CD14-positive monocyte (primary cell): ENCODE measurements around the gene BACE2. TPM values are rescaled to one million over a fixed set of nuclear protein-coding genes. Genes with fewer than 3 reads are reported as not detected.

Source experiments
- DNase-seq, 3 donors: peaks; one replicate each; pipeline ENCODE4 v3.0.0-alpha.2; 2011 to 2022
- H2AFZ ChIP-seq: 2 replicates; pipeline ENCODE4 v1.6.0; 2012; ENCODE audit warnings: mild to moderate bottlenecking, low read depth, low read length, inconsistent platforms; ENCODE audit not compliant: insufficient read depth, poor library complexity, severe bottlenecking
- H3K27ac ChIP-seq, 2 donors: 1 replicate in 1 of 2; 2 replicates in 1 of 2; pipeline ENCODE4 v1.5.1; 2012 to 2013; ENCODE audit warnings: low read length in 2 of 2, control low read depth in 1 of 2, inconsistent platforms in 1 of 2, low read depth in 1 of 2, mild to moderate bottlenecking in 1 of 2
- H3K27me3 ChIP-seq, 2 donors: one replicate each; pipeline versions ENCODE4 v1.6.0 to v1.6.1; 2011 to 2013; ENCODE audit warnings: low read length in 2 of 2; ENCODE audit not compliant: control insufficient read depth in 2 of 2, insufficient read depth in 2 of 2
- H3K36me3 ChIP-seq, 2 donors: replicated peaks in 1 of 2; 1 replicate in 1 of 2; 2 replicates in 1 of 2; pipeline versions ENCODE4 v1.5.1 to v1.6.1; 2012 to 2013; ENCODE audit warnings: low read length in 2 of 2, control low read depth in 1 of 2, inconsistent platforms in 1 of 2, mild to moderate bottlenecking in 1 of 2; ENCODE audit not compliant: insufficient read depth in 2 of 2, control insufficient read depth in 1 of 2
- H3K4me1 ChIP-seq, 2 donors: 1 replicate in 1 of 2; 2 replicates in 1 of 2; pipeline versions ENCODE4 v1.5.1 to v1.6.1; 2012 to 2013; ENCODE audit warnings: low read length in 2 of 2, control low read depth in 1 of 2, inconsistent platforms in 1 of 2, mild to moderate bottlenecking in 1 of 2, moderate library complexity in 1 of 2; ENCODE audit not compliant: insufficient read depth in 2 of 2, control insufficient read depth in 1 of 2
- H3K4me2 ChIP-seq: replicated peaks from 2 replicates; pipeline ENCODE3; 2012; ENCODE audit warnings: low read length, moderate library complexity, mild to moderate bottlenecking; ENCODE audit not compliant: poor library complexity, severe bottlenecking; ENCODE audit errors: extremely low read depth
- H3K4me3 ChIP-seq, 3 experiments: fragments of 200-600 bp in 1 of 3; sonication (generic) in 1 of 3; replicated peaks in 1 of 3; 1 replicate in 2 of 3; 2 replicates in 1 of 3; pipeline ENCODE4 v1.5.1; 2011 to 2013; ENCODE audit warnings: low read length in 3 of 3, mild to moderate bottlenecking in 3 of 3, control low read depth in 2 of 3, low read depth in 2 of 3, inconsistent platforms in 1 of 3, moderate library complexity in 1 of 3
- H3K79me2 ChIP-seq: 2 replicates; pipeline ENCODE4 v1.6.0; 2012; ENCODE audit warnings: mild to moderate bottlenecking, control low read depth, inconsistent platforms, low read length, moderate library complexity; ENCODE audit not compliant: insufficient read depth
- H3K9ac ChIP-seq: 2 replicates; pipeline ENCODE4 v1.6.0; 2017; ENCODE audit warnings: low read length, mild to moderate bottlenecking; ENCODE audit not compliant: insufficient read depth, poor library complexity, severe bottlenecking
- H3K9me3 ChIP-seq, 2 donors: replicated peaks in 1 of 2; 1 replicate in 1 of 2; 2 replicates in 1 of 2; pipeline versions ENCODE4 v1.5.1 to v1.6.1; 2012 to 2013; ENCODE audit warnings: low read length in 2 of 2, control low read depth in 1 of 2; ENCODE audit not compliant: control insufficient read depth in 1 of 2, insufficient read depth in 1 of 2
- H4K20me1 ChIP-seq: 2 replicates; pipeline ENCODE4 v1.6.0; 2012; ENCODE audit warnings: mild to moderate bottlenecking, low read length, control low read depth, moderate library complexity; ENCODE audit not compliant: insufficient read depth
- H3K27ac Mint-ChIP-seq, 7 donors: one replicate each; pipeline ENCODE4 v1.8.0; 2020; ENCODE audit warnings: mild to moderate bottlenecking in 7 of 7, mixed read lengths in 7 of 7, moderate library complexity in 6 of 7, inconsistent platforms in 2 of 7
- H3K27me3 Mint-ChIP-seq, 3 donors: one replicate each; pipeline ENCODE4 v1.8.0; 2021 to 2022; ENCODE audit warnings: low read depth in 3 of 3, mild to moderate bottlenecking in 3 of 3, mixed read lengths in 3 of 3, moderate library complexity in 3 of 3, inconsistent platforms in 1 of 3
- H3K36me3 Mint-ChIP-seq, 2 donors: one replicate each; pipeline ENCODE4 v1.8.0; 2020; ENCODE audit warnings: mixed read lengths in 2 of 2, inconsistent platforms in 1 of 2, mild to moderate bottlenecking in 1 of 2
- H3K4me1 Mint-ChIP-seq: one replicate; pipeline ENCODE4 v1.8.0; 2020; ENCODE audit warnings: mild to moderate bottlenecking, mixed read lengths
- H3K4me3 Mint-ChIP-seq, 2 donors: one replicate each; pipeline ENCODE4 v1.8.0; 2020; ENCODE audit warnings: mild to moderate bottlenecking in 2 of 2, mixed read lengths in 2 of 2, moderate library complexity in 1 of 2
- H3K9me3 Mint-ChIP-seq, 7 donors: one replicate each; pipeline ENCODE4 v1.8.0; 2020 to 2022; ENCODE audit warnings: mixed read lengths in 7 of 7, mild to moderate bottlenecking in 6 of 7, moderate library complexity in 6 of 7, inconsistent platforms in 2 of 7
- WGBS: methylation state at CpG from one replicate; pipeline ENCODE4 v1.1.5; 2013; ENCODE audit warnings: missing lambda C conversion rate; ENCODE audit not compliant: insufficient coverage; 5-methylcytosine and 5-hydroxymethylcytosine counted together
- intact Hi-C, 2 donors: fragments of 100-400 bp; cut with micrococcal nuclease; formaldehyde crosslinking; loops; one replicate each; pipeline versions ENCODE4 v1.15.0 to v1.15.1; 2023
- polyA plus RNA-seq, 3 donors: library from polyadenylated mRNA; depleted of rRNA in 1 of 3; unstranded in 2 of 3; stranded (reverse) in 1 of 3; fragments of 300-500 nt in 2 of 3; fragments of >200 nt in 1 of 3; fragmentation: Illumina TruSeq in 2 of 3; gene quantifications; 1 replicate in 2 of 3; 2 replicates in 1 of 3; pipeline ENCODE4 v1.2.3, GENCODE V29; 2012 to 2021
- TF ChIP-seq, protein P1 (sequence below): fragments of 200-600 bp; IDR thresholded peaks from one replicate; pipeline ENCODE4 v1.8.0; 2022; ENCODE audit warnings: antibody characterized with exemption, mild to moderate bottlenecking

BACE2 gene
- polyA plus RNA-seq, 3 donors = 0.05 to 0.26 TPM; not detected in 1

DNA sequence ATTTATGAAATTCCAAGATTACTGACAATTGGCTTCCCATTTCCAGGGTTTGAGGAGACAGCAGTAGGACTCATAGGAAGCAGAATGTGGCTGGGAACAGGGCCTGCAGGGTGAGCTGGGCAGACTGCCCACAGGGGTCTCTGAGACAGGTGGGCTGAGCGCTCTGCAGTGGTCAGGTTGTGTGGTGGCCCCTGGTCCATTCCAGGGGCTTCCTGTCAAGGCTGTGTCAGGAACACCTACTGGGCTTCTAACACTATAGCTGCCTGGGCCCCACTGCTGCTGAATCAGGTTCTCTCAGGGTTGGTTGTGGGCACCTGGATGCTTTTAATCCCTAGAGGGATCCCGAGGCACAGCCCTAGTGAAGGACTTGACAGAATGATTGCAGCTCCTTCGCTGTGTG lies 72.1 kb downstream of the BACE2 start:
- Histone ChIP-seq H3K79me2 (no peaks in the 10 kb centered on the region), H3K4me3 (no peak overlapping the region), H3K36me3 (no peaks in the 10 kb centered on the region), H3K9me3 (no peaks in the 10 kb centered on the region), H3K9ac (no peak overlapping the region), H3K27me3 (no peaks in the 10 kb centered on the region), H3K4me2 (no peak overlapping the region), H3K4me1 (no peaks in the 10 kb centered on the region), H2AFZ (no peak overlapping the region), H4K20me1 (no peaks in the 10 kb centered on the region), H3K27ac (no peak overlapping the region)
- TF ChIP-seq, protein P1, sequence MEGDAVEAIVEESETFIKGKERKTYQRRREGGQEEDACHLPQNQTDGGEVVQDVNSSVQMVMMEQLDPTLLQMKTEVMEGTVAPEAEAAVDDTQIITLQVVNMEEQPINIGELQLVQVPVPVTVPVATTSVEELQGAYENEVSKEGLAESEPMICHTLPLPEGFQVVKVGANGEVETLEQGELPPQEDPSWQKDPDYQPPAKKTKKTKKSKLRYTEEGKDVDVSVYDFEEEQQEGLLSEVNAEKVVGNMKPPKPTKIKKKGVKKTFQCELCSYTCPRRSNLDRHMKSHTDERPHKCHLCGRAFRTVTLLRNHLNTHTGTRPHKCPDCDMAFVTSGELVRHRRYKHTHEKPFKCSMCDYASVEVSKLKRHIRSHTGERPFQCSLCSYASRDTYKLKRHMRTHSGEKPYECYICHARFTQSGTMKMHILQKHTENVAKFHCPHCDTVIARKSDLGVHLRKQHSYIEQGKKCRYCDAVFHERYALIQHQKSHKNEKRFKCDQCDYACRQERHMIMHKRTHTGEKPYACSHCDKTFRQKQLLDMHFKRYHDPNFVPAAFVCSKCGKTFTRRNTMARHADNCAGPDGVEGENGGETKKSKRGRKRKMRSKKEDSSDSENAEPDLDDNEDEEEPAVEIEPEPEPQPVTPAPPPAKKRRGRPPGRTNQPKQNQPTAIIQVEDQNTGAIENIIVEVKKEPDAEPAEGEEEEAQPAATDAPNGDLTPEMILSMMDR = no peak
- intact Hi-C loops = no loop called here
- Mint-ChIP-seq H3K4me1 (no peaks in the 10 kb centered on the region), H3K27ac (no peak overlapping the region), H3K4me3 (no peak overlapping the region), H3K27me3 (peaks cover 0 to 4% (median 4%) of the 10 kb centered on the region in 3 donors), H3K9me3 (no peaks in the 10 kb centered on the region), H3K36me3 (no peaks in the 10 kb centered on the region)
- no peak for DNase-seq
- WGBS = 96% methylated on average over 3 of the region's 3 CpGs

- H3K27me3 ChIP-seq = no peaks in the 10 kb centered on the region
- H3K27me3 Mint-ChIP-seq = peaks cover 0 to 3% (median 2%) of the 10 kb centered on the region in 3 donors
- intact Hi-C loops = no loop called here
- no peaks in the 10 kb centered on the region for H3K79me2 ChIP-seq
- no peaks in the 10 kb centered on the region for H3K36me3 Mint-ChIP-seq
- no peaks in the 10 kb centered on the region for H3K4me1 Mint-ChIP-seq
- H3K27ac ChIP-seq = no peak overlapping the region
- H3K27ac Mint-ChIP-seq = no peak overlapping the region
- no peak overlapping the region for H3K4me3 Mint-ChIP-seq
- no peaks in the 10 kb centered on the region for H4K20me1 ChIP-seq
- no peaks in the 10 kb centered on the region for H3K4me1 ChIP-seq
- H3K36me3 ChIP-seq = no peaks in the 10 kb centered on the region
- H3K9me3 ChIP-seq = no peaks in the 10 kb centered on the region
- DNase-seq = no peak
- 98% methylated on average over 5 of the region's 8 CpGs for WGBS
- no peak overlapping the region for H3K4me3 ChIP-seq
- no peak overlapping the region for H2AFZ ChIP-seq
- TF ChIP-seq, protein P1 = no peak
- H3K4me2 ChIP-seq = no peak overlapping the region
- peaks cover 0 to 2% (median 0%) of the 10 kb centered on the region in 7 donors for H3K9me3 Mint-ChIP-seq
- no peak overlapping the region for H3K9ac ChIP-seq
Observed at GRCh38 chr21:41241341-41241740, 73.4 kb downstream of the BACE2 start.
